ENCODE measurements around the gene MSANTD3. TPM values are rescaled to one million over a fixed set of nuclear protein-coding genes. Genes with fewer than 3 reads are reported as not detected.

MSANTD3 gene
- total and polyA plus RNA-seq, 8 donors, result 1.2 to 121 (median 17.4) TPM

DNA sequence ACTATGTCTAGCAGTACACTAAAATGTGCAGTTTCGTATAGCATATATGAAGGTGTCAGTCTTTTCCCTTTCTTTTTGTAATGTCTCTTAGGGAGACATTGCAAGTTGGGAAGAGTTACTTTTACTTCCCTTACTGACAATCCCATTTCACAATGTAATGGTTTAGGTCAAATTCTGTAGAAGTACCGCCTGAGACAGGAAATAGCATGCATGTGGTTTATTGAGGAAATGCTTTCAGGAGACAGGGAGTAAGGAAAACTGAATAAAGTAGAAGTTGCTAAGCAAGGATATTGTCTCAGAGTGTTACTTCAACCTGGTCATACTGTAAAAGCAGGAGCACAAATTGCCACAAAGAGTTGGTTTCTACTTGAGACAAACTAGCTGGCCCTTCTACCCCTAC, 32.1 kb upstream of the MSANTD3 start:
- Histone ChIP-seq H3K4me3 (no peak overlapping the region), H3K4me1 (no peaks in the 10 kb centered on the region), H3K36me3 (peaks cover 0 to 11% (median 0%) of the 10 kb centered on the region in 4 donors), H3K27me3 (no peaks in the 10 kb centered on the region), H3K9me3 (peaks cover 0 to 12% (median 4%) of the 10 kb centered on the region in 4 donors), H3K27ac (no peak overlapping the region)
- 81 to 94% (median 83%) methylated on average over 2 of the region's 2 CpGs for WGBS, 5 donors
- intact Hi-C loops (cut with DNase I; ENCODE audit: low total_unique reads), result no loop called here
- DNase-seq, result no peak
- no peak for TF ChIP-seq EP300 (IDR thresholded peaks at IDR 0.05)
- TF ChIP-seq POLR2AphosphoS5 (IDR thresholded peaks at IDR 0.05), result no peak
- TF ChIP-seq, protein P1, sequence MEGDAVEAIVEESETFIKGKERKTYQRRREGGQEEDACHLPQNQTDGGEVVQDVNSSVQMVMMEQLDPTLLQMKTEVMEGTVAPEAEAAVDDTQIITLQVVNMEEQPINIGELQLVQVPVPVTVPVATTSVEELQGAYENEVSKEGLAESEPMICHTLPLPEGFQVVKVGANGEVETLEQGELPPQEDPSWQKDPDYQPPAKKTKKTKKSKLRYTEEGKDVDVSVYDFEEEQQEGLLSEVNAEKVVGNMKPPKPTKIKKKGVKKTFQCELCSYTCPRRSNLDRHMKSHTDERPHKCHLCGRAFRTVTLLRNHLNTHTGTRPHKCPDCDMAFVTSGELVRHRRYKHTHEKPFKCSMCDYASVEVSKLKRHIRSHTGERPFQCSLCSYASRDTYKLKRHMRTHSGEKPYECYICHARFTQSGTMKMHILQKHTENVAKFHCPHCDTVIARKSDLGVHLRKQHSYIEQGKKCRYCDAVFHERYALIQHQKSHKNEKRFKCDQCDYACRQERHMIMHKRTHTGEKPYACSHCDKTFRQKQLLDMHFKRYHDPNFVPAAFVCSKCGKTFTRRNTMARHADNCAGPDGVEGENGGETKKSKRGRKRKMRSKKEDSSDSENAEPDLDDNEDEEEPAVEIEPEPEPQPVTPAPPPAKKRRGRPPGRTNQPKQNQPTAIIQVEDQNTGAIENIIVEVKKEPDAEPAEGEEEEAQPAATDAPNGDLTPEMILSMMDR (IDR thresholded peaks at IDR 0.05), result no peak
- TF ChIP-seq POLR2A (IDR thresholded peaks at IDR 0.05), result no peak

DNA sequence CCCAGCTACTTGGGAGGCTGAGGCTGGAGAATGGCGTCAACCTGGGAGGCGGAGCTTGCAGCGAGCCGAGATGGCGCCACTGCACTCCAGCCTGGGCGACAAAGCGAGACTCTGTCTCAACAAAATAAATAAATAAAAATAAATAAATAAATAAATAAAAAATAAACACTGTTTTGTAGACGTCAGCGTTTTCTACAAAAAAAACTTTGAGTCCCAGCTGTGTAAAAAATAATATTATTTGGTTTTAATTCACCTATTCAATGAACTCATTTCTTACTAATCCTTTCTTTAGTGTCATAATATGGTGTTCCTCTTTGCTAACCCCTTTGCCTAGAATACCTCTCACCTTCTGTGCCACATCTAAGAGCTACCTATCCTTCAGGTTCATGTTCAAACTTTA, 30.2 kb upstream of the MSANTD3 start:
- 96 to 99% (median 97%) methylated on average over 9 of the region's 9 CpGs for WGBS, 5 donors
- DNase-seq, result no peak
- Histone ChIP-seq H3K9me3 (peaks cover 0 to 12% (median 4%) of the 10 kb centered on the region in 4 donors), H3K27ac (no peak overlapping the region), H3K4me3 (no peak overlapping the region), H3K36me3 (peaks cover 0 to 11% (median 0%) of the 10 kb centered on the region in 4 donors), H3K27me3 (no peaks in the 10 kb centered on the region), H3K4me1 (no peaks in the 10 kb centered on the region)
- TF ChIP-seq EP300 (IDR thresholded peaks at IDR 0.05), result no peak
- intact Hi-C loops (cut with DNase I; ENCODE audit: low total_unique reads), result no loop called here

DNA sequence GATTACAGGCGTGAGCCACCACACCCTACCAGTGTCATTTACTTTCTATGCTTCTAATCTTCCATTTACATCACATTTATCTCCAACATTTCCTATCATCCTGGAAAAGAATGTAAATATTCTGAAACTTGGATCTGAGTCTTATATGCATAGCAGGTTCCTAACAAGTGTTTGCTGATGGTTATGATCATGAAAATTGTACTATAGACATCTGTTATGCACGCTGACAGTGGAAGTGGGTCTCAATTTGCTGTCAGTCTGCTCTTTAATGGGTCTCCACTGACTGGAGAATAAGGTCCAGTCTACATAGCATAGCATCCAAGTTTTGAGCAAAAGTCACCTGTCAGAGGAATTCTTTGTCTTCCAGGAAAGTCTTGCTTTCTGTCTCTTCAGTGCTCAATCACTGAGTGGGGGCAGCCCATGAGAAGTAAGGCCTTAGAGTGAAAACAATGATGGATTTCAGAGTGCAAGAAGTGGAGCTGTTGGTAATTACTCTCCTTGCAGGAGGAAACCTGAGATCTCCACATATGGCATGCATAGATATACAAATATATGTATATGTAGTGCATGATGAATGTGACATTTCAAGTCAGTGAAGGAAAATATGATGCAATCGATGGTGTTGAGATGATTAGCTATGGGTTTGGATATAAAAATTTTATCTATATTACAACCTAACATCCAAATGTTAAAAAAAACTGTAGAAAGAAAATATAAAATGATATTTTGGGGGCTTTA, 29.2 kb upstream of the MSANTD3 start:
- H3K27me3 ChIP-seq, result no peaks in the 10 kb centered on the region
- no peak for DNase-seq
- TF ChIP-seq POLR2A (IDR thresholded peaks at IDR 0.05) (no peak), EP300 (IDR thresholded peaks at IDR 0.05) (no peak), POLR2AphosphoS5 (IDR thresholded peaks at IDR 0.05) (no peak)
- TF ChIP-seq, protein P1 (IDR thresholded peaks at IDR 0.05), result no peak
- H3K9me3 ChIP-seq, result peaks cover 0 to 5% (median 2%) of the 10 kb centered on the region in 4 donors
- H3K27ac ChIP-seq, result no peak overlapping the region
- H3K36me3 ChIP-seq, result peaks cover 0 to 5% (median 0%) of the 10 kb centered on the region in 4 donors
- H3K4me3 ChIP-seq, result no peak overlapping the region
- intact Hi-C loops (cut with DNase I; ENCODE audit: low total_unique reads), result no loop called here
- WGBS, 5 donors, result 67 to 73% (median 69%) methylated on average over 3 of the region's 3 CpGs
- no peaks in the 10 kb centered on the region for H3K4me1 ChIP-seq

DNA sequence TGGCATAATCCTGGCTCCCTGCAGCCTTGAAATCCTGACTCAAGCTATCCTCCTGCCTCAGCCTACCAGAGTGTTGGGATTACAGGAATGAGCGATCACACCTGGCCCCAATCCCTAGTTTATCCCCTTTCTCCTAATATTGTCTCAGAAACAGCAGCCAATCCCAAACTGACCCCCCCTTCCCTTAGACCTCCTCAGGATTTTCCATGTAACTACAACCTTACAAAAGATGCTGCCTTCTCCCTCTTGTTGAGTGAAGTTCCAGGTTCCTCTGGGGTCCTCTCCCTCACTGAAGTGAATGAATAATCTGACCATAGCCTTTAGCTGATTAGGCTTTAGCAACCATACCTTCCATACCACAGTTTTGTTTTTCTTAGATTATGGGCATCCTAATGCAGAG, 25.9 kb upstream of the MSANTD3 start:
- no peak overlapping the region for H3K27ac ChIP-seq
- no peaks in the 10 kb centered on the region for H3K9me3 ChIP-seq
- H3K36me3 ChIP-seq, result no peaks in the 10 kb centered on the region
- H3K4me1 ChIP-seq, result no peaks in the 10 kb centered on the region
- DNase-seq, result no peak
- TF ChIP-seq POLR2A (IDR thresholded peaks at IDR 0.05) (no peak), POLR2AphosphoS5 (IDR thresholded peaks at IDR 0.05) (no peak), EP300 (IDR thresholded peaks at IDR 0.05) (no peak)
- TF ChIP-seq, protein P1 (IDR thresholded peaks at IDR 0.05), result no peak
- WGBS, 5 donors, result 86 to 100% (median 90%) methylated on average over 1 of the region's 1 CpG
- H3K4me3 ChIP-seq, result no peak overlapping the region
- intact Hi-C loops (cut with DNase I; ENCODE audit: low total_unique reads), result no loop called here
- peaks cover 0 to 5% (median 0%) of the 10 kb centered on the region in 3 donors for H3K27me3 ChIP-seq

DNA sequence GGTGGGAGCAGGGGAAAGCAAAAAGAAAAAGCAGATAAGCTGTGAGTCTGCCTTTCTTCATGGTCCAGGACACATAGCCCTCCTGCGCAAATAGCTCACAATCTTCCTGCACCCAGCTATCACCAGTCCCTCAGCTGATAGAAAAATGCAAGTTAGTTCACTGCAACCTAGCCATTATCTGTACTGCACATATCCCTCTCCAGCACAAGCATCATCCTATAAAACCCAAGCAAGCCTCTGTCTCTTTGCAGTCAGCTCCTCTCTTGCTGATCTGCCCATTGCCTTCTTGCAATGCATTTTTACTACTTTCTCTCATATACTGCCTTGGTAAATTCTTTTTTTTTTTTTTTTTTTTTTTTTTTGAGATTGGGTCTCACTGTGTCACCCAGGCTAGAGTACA, 20.0 kb upstream of the MSANTD3 start:
- H3K36me3 ChIP-seq, result no peaks in the 10 kb centered on the region
- intact Hi-C loops (cut with DNase I; ENCODE audit: low total_unique reads), result no loop called here
- no peak overlapping the region for H3K4me3 ChIP-seq
- H3K27ac ChIP-seq, result no peak overlapping the region
- H3K9me3 ChIP-seq, result no peaks in the 10 kb centered on the region
- peaks cover 0 to 5% (median 0%) of the 10 kb centered on the region in 3 donors for H3K27me3 ChIP-seq
- peaks cover 0 to 7% (median 3%) of the 10 kb centered on the region in 4 donors for H3K4me1 ChIP-seq
- DNase-seq, result no peak
- WGBS, 5 donors, result 74 to 96% (median 92%) methylated on average over 1 of the region's 1 CpG
- TF ChIP-seq POLR2AphosphoS5 (IDR thresholded peaks at IDR 0.05) (no peak), EP300 (IDR thresholded peaks at IDR 0.05) (no peak), POLR2A (IDR thresholded peaks at IDR 0.05) (no peak)
- TF ChIP-seq, protein P1 (IDR thresholded peaks at IDR 0.05), result no peak
